Measurements from ENCODE around the gene RSAD2. TPM values are rescaled to one million over a fixed set of nuclear protein-coding genes. Genes with fewer than 3 reads are reported as not detected.

RSAD2 gene
- total and polyA plus RNA-seq, 2 experiments from 2014 or later = 0.10 TPM; not detected in 1

DNA sequence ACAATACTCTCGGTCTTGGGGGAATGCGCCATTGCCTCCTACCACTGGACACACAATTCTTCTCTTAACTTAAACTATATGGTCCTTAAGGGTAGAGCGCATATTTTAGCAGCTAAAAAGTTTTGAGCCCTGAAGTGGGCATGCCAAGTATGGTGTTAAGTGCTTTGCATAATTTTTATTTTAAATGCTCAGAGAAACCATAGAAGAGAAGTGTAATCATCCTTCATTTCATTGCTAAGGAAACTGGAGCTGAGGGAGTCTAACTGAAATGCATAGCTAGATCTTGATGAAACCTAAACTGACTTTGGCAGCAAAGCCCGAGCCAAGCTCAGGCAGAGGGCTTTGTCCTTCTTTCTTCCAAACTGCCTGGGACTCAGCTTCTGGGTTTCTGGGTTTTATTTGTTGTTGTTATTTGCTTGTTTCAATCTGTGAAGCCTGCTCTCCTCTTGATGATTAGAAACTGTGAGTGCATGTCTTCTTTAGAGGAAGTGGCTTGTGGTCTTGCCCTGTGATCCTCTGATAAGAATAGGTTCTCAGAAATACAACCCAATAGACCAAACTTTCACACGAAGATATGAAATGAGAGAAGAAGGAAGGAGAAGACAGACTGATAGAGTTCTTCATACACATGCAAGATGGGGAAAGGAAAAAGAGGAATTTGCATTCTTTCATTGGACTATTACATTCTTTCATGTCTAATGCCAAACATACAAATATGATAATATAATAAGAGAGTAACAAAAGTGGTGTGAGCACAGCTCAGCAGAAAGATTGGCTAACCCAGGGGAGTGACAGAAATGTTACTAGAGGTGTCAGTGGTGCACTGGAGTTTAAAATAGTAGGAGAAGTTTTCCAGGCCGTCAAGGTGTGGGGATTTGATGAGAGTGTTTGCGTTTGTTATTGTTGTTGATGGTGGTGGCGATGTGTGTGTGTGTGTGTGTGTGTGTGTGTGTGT is 32.1 kb downstream of the RSAD2 start:
- H3K27ac ChIP-seq (ENCODE audit: low read depth) = no peak overlapping the region
- H3K9me2 ChIP-seq (ENCODE audit: insufficient read depth) = no peaks in the 10 kb centered on the region
- no peak overlapping the region for H2AFZ ChIP-seq
- no peaks in the 10 kb centered on the region for H4K20me1 ChIP-seq (replicated peaks; ENCODE audit: insufficient read depth)
- no peaks in the 10 kb centered on the region for H3K36me3 ChIP-seq (ENCODE audit: insufficient read depth)
- Mint-ChIP-seq H3K27ac (no peak overlapping the region), H3K4me3 (no peak overlapping the region), H3K36me3 (ENCODE audit: low read depth) (no peaks in the 10 kb centered on the region), H3K27me3 (ENCODE audit: insufficient read depth, low read depth, poor library complexity) (no peaks in the 10 kb centered on the region), H3K9me3 (peaks cover 6% of the 10 kb centered on the region; the same call in 1 of the 3 replicates), H3K4me1 (peaks cover under 1% of the 10 kb centered on the region)
- H3K27me3 ChIP-seq (ENCODE audit: insufficient read depth) = no peaks in the 10 kb centered on the region
- no peaks in the 10 kb centered on the region for H3F3A ChIP-seq (replicated peaks; ENCODE audit: low read depth)
- H3K79me2 ChIP-seq (replicated peaks; ENCODE audit: insufficient read depth) = no peaks in the 10 kb centered on the region
- H3K4me1 ChIP-seq (ENCODE audit: insufficient read depth) = no peaks in the 10 kb centered on the region
- ATAC-seq = no peak
- no peak overlapping the region for H3K4me2 ChIP-seq
- H3K4me3 ChIP-seq = no peak overlapping the region
- no peak for DNase-seq (ENCODE audit: low spot score)
- TF ChIP-seq, protein P1, sequence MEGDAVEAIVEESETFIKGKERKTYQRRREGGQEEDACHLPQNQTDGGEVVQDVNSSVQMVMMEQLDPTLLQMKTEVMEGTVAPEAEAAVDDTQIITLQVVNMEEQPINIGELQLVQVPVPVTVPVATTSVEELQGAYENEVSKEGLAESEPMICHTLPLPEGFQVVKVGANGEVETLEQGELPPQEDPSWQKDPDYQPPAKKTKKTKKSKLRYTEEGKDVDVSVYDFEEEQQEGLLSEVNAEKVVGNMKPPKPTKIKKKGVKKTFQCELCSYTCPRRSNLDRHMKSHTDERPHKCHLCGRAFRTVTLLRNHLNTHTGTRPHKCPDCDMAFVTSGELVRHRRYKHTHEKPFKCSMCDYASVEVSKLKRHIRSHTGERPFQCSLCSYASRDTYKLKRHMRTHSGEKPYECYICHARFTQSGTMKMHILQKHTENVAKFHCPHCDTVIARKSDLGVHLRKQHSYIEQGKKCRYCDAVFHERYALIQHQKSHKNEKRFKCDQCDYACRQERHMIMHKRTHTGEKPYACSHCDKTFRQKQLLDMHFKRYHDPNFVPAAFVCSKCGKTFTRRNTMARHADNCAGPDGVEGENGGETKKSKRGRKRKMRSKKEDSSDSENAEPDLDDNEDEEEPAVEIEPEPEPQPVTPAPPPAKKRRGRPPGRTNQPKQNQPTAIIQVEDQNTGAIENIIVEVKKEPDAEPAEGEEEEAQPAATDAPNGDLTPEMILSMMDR (conservative IDR thresholded peaks at IDR 0.05; ENCODE audit: low read depth in 2 of 2) = no peak
- TF ChIP-seq JUNB (IDR thresholded peaks at IDR 0.05; ENCODE audit: unreplicated experiment) = no peak
- TF ChIP-seq, protein P2, sequence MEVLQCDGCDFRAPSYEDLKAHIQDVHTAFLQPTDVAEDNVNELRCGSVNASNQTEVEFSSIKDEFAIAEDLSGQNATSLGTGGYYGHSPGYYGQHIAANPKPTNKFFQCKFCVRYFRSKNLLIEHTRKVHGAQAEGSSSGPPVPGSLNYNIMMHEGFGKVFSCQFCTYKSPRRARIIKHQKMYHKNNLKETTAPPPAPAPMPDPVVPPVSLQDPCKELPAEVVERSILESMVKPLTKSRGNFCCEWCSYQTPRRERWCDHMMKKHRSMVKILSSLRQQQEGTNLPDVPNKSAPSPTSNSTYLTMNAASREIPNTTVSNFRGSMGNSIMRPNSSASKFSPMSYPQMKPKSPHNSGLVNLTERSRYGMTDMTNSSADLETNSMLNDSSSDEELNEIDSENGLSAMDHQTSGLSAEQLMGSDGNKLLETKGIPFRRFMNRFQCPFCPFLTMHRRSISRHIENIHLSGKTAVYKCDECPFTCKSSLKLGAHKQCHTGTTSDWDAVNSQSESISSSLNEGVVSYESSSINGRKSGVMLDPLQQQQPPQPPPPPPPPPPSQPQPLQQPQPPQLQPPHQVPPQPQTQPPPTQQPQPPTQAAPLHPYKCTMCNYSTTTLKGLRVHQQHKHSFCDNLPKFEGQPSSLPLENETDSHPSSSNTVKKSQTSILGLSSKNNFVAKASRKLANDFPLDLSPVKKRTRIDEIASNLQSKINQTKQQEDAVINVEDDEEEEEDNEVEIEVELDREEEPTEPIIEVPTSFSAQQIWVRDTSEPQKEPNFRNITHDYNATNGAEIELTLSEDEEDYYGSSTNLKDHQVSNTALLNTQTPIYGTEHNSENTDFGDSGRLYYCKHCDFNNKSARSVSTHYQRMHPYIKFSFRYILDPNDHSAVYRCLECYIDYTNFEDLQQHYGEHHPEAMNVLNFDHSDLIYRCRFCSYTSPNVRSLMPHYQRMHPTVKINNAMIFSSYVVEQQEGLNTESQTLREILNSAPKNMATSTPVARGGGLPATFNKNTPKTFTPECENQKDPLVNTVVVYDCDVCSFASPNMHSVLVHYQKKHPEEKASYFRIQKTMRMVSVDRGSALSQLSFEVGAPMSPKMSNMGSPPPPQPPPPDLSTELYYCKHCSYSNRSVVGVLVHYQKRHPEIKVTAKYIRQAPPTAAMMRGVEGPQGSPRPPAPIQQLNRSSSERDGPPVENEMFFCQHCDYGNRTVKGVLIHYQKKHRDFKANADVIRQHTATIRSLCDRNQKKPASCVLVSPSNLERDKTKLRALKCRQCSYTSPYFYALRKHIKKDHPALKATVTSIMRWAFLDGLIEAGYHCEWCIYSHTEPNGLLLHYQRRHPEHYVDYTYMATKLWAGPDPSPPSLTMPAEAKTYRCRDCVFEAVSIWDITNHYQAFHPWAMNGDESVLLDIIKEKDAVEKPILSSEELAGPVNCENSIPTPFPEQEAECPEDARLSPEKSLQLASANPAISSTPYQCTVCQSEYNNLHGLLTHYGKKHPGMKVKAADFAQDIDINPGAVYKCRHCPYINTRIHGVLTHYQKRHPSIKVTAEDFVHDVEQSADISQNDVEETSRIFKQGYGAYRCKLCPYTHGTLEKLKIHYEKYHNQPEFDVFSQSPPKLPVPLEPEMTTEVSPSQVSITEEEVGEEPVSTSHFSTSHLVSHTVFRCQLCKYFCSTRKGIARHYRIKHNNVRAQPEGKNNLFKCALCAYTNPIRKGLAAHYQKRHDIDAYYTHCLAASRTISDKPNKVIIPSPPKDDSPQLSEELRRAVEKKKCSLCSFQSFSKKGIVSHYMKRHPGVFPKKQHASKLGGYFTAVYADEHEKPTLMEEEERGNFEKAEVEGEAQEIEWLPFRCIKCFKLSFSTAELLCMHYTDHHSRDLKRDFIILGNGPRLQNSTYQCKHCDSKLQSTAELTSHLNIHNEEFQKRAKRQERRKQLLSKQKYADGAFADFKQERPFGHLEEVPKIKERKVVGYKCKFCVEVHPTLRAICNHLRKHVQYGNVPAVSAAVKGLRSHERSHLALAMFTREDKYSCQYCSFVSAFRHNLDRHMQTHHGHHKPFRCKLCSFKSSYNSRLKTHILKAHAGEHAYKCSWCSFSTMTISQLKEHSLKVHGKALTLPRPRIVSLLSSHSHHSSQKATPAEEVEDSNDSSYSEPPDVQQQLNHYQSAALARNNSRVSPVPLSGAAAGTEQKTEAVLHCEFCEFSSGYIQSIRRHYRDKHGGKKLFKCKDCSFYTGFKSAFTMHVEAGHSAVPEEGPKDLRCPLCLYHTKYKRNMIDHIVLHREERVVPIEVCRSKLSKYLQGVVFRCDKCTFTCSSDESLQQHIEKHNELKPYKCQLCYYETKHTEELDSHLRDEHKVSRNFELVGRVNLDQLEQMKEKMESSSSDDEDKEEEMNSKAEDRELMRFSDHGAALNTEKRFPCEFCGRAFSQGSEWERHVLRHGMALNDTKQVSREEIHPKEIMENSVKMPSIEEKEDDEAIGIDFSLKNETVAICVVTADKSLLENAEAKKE (CRISPR knock-in tag; IDR thresholded peaks at IDR 0.05) = no peak
- TF ChIP-seq, protein P3, sequence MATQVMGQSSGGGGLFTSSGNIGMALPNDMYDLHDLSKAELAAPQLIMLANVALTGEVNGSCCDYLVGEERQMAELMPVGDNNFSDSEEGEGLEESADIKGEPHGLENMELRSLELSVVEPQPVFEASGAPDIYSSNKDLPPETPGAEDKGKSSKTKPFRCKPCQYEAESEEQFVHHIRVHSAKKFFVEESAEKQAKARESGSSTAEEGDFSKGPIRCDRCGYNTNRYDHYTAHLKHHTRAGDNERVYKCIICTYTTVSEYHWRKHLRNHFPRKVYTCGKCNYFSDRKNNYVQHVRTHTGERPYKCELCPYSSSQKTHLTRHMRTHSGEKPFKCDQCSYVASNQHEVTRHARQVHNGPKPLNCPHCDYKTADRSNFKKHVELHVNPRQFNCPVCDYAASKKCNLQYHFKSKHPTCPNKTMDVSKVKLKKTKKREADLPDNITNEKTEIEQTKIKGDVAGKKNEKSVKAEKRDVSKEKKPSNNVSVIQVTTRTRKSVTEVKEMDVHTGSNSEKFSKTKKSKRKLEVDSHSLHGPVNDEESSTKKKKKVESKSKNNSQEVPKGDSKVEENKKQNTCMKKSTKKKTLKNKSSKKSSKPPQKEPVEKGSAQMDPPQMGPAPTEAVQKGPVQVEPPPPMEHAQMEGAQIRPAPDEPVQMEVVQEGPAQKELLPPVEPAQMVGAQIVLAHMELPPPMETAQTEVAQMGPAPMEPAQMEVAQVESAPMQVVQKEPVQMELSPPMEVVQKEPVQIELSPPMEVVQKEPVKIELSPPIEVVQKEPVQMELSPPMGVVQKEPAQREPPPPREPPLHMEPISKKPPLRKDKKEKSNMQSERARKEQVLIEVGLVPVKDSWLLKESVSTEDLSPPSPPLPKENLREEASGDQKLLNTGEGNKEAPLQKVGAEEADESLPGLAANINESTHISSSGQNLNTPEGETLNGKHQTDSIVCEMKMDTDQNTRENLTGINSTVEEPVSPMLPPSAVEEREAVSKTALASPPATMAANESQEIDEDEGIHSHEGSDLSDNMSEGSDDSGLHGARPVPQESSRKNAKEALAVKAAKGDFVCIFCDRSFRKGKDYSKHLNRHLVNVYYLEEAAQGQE (IDR thresholded peaks at IDR 0.05; ENCODE audit: unreplicated experiment) = no peak
- no peak for TF ChIP-seq EZH2phosphoT487 (IDR thresholded peaks at IDR 0.05; ENCODE audit: unreplicated experiment)
- no peak for TF ChIP-seq NANOG (IDR thresholded peaks at IDR 0.05; ENCODE audit: borderline replicate concordance)
- no peak for TF ChIP-seq ZNF114 (CRISPR knock-in tag; IDR thresholded peaks at IDR 0.05)
- no peak for TF ChIP-seq STAT1 (IDR thresholded peaks at IDR 0.05; ENCODE audit: unreplicated experiment)
- TF ChIP-seq EZH2 (IDR thresholded peaks at IDR 0.05; ENCODE audit: low read depth, unreplicated experiment) = no peak
- no peak for TF ChIP-seq CREB1 (CRISPR knock-in tag; IDR thresholded peaks at IDR 0.05; ENCODE audit: low read depth)
- TF ChIP-seq POLR2AphosphoS5 (IDR thresholded peaks at IDR 0.05; ENCODE audit: low read depth) = no peak
- no peak for TF ChIP-seq ZNF331 (CRISPR knock-in tag; IDR thresholded peaks at IDR 0.05; ENCODE audit: low read depth)
